Upper lobe of right lung (tissue), 1 donor: ENCODE data around the gene CA10. TPM values are rescaled to one million over a fixed set of nuclear protein-coding genes. Genes with fewer than 3 reads are reported as not detected.

ENCODE experiments used
- ATAC-seq: fragments of 200-7000 bp; cut with Tn5 transposase; one replicate; pipeline ENCODE4 v1.9.1; 2020; ENCODE audit warnings: mild to moderate bottlenecking, moderate library complexity
- DNase-seq: peaks from one replicate; pipeline ENCODE4 v3.0.0-alpha.2; 2020
- H3K27ac ChIP-seq: fragments of 200-600 bp; one replicate; pipeline ENCODE4 v1.8.0; 2022
- H3K27me3 ChIP-seq: fragments of 200-600 bp; one replicate; pipeline ENCODE4 v1.8.0; 2022; ENCODE audit warnings: mild to moderate bottlenecking
- H3K36me3 ChIP-seq: fragments of 200-600 bp; one replicate; pipeline ENCODE4 v1.8.0; 2022
- H3K4me1 ChIP-seq: fragments of 200-600 bp; one replicate; pipeline ENCODE4 v1.8.0; 2022
- H3K4me3 ChIP-seq: fragments of 200-600 bp; one replicate; pipeline ENCODE4 v1.8.0; 2022; ENCODE audit warnings: mild to moderate bottlenecking
- H3K9me3 ChIP-seq: fragments of 200-600 bp; one replicate; pipeline ENCODE4 v1.8.0; 2022
- intact Hi-C: fragments of 100-400 bp; cut with DNase I; formaldehyde crosslinking; loops from one replicate; pipeline ENCODE4 v1.11.0; 2022
- total RNA-seq: library from RNA; stranded (reverse); fragmentation: NEBNext Ultra II Directional; extraction: Animal tissue kit (Norgen Biotek cat#: 25700); gene quantifications from one replicate; pipeline ENCODE4 v1.2.1, GENCODE V29; 2021
- TF ChIP-seq, protein P1 (sequence below): fragments of 200-600 bp; IDR thresholded peaks from one replicate; pipeline ENCODE4 v1.8.0; 2022; ENCODE audit warnings: antibody characterized with exemption
- donor health status: DM: no; HTN: yes; CAD: no; lungs with severe emphysema.

Gene CA10
- total RNA-seq, 1 donor from 2014 or later = not detected

DNA sequence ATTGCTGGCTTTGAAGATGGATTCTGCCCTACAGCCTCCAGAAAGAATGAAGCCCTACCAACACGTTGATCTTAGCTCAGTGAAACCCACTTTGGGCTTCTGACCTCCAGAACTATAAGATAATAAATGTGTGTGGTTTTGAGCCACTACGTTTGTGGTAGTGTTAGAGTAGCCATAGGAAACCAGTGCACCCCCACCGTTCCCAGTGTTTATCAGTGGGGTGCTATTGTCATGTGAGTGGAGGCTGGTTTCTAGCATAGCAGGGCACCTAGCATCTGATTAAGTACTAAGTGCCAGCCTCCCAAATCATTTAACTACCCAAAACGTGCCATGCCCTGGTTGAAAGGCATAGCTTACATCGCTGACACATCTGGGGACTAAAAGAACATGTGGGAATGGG lies 474.3 kb downstream of the CA10 start:
- ATAC-seq = no peak
- TF ChIP-seq, protein P1, sequence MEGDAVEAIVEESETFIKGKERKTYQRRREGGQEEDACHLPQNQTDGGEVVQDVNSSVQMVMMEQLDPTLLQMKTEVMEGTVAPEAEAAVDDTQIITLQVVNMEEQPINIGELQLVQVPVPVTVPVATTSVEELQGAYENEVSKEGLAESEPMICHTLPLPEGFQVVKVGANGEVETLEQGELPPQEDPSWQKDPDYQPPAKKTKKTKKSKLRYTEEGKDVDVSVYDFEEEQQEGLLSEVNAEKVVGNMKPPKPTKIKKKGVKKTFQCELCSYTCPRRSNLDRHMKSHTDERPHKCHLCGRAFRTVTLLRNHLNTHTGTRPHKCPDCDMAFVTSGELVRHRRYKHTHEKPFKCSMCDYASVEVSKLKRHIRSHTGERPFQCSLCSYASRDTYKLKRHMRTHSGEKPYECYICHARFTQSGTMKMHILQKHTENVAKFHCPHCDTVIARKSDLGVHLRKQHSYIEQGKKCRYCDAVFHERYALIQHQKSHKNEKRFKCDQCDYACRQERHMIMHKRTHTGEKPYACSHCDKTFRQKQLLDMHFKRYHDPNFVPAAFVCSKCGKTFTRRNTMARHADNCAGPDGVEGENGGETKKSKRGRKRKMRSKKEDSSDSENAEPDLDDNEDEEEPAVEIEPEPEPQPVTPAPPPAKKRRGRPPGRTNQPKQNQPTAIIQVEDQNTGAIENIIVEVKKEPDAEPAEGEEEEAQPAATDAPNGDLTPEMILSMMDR = no peak
- intact Hi-C loops = no loop called here
- Histone ChIP-seq H3K4me1 (no peaks in the 10 kb centered on the region), H3K27me3 (no peaks in the 10 kb centered on the region), H3K27ac (no peak overlapping the region), H3K4me3 (no peak overlapping the region), H3K36me3 (no peaks in the 10 kb centered on the region), H3K9me3 (no peaks in the 10 kb centered on the region)
- DNase-seq = no peak

DNA sequence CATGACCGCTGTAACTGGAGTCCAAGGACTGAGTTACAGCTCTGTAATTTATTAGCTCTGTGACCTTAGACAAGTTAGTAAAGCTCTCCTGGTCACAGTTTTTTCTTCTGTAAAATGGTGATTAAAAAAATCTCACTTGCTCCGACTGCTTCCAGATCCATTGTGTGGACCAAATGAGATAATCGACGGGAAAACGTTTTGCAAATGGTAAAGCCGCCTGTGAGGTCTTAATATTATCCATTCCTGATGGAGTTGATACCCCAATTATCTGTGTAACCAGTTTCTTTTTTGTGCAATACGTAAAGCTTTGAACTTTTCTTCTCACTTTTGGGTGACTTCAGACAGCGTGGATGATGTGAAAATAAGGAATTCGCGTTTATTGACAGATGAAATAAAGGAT lies 475.2 kb downstream of the CA10 start:
- Histone ChIP-seq H3K27me3 (no peaks in the 10 kb centered on the region), H3K4me1 (no peaks in the 10 kb centered on the region), H3K27ac (no peak overlapping the region), H3K36me3 (no peaks in the 10 kb centered on the region), H3K9me3 (no peaks in the 10 kb centered on the region), H3K4me3 (no peak overlapping the region)
- TF ChIP-seq, protein P1 = no peak
- ATAC-seq (no peak), DNase-seq (no peak)
- intact Hi-C loops = no loop called here

DNA sequence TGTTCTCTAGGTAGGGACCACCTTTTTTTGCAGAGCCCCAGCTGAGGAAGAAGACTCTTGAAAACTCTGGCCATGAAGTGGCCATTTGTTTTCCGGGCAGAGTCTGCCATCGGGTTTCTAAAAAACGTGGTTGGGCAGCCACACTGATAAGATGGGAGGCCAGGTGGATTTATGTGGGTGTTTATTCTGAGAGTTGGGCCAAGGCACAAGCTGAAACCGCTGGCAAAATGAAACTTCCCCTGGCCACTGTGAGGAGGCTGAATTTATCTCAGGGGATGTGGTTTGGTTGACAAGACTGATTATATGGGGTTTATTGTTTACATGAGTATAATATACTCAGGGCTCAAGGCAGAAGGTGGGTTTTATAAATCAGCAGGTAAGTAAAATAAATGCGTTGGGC lies 476.4 kb downstream of the CA10 start:
- no peaks in the 10 kb centered on the region for H3K4me1 ChIP-seq
- no peak for ATAC-seq
- intact Hi-C loops = no loop called here
- H3K9me3 ChIP-seq = no peaks in the 10 kb centered on the region
- no peak for DNase-seq
- no peak overlapping the region for H3K27ac ChIP-seq
- no peak overlapping the region for H3K4me3 ChIP-seq
- H3K36me3 ChIP-seq = no peaks in the 10 kb centered on the region
- no peaks in the 10 kb centered on the region for H3K27me3 ChIP-seq
- TF ChIP-seq, protein P1 = no peak

DNA sequence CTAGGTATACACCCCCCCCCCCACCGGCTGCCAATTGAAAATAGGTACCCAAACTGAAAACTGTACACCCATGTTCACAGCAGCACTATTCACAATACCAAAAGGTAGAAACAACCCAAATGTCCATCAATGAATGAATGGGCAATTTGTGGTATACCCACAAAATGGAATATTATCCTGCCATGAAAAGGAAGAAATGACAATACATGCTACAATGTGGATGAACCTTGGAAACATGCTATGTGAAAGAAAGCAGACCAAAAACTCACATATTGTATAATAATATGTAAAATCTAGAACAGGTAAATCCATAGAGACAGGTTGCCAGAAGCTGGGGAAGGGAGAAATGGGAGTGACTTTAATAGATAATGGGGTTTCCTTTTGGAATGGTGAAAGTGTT lies 480.6 kb downstream of the CA10 start:
- TF ChIP-seq, protein P1 = no peak
- ATAC-seq (no peak), DNase-seq (no peak)
- intact Hi-C loops = no loop called here
- Histone ChIP-seq H3K4me1 (no peaks in the 10 kb centered on the region), H3K27ac (no peak overlapping the region), H3K27me3 (no peaks in the 10 kb centered on the region), H3K9me3 (no peaks in the 10 kb centered on the region), H3K4me3 (no peak overlapping the region), H3K36me3 (no peaks in the 10 kb centered on the region)

DNA sequence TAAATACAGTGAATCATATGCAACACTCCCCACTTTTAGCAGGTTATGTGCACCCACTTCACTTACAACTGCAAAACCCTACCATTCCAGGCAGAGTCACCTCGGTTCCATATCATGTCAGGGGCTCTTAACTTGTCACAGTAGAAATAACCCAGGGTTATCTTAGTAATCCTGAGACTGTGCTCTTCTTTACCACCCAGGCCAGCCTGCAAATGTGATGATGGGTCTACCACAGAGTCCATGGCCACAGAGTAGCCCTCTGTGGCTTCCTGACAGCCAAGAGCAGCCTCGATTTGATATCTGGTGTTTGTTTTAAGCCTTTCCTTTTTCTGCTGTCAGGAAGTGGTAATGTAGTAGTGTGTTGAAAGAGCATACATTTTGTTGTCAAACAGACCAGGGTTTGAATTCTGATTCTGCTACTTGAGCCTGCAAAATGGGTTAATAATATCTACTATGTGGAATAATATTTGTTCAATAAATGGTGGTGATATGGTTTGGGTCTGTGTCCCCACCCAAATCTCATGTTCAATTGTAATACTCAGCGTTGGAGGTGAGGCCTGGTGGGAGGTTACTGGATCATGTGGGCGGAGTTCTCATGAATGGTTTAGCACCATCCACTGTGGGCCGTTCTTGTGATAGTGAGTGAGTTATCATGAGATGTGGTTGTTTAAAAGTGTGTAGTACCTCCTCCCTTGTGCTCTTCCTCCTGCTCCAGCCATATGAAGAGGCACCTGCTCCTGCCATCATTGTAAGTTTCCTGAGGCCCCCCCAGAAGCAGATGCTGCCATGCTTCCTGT lies 481.6 kb downstream of the CA10 start:
- Histone ChIP-seq H3K27me3 (no peaks in the 10 kb centered on the region), H3K4me3 (no peak overlapping the region), H3K36me3 (no peaks in the 10 kb centered on the region), H3K4me1 (no peaks in the 10 kb centered on the region), H3K27ac (no peak overlapping the region), H3K9me3 (no peaks in the 10 kb centered on the region)
- ATAC-seq (no peak), DNase-seq (no peak)
- intact Hi-C loops = no loop called here
- TF ChIP-seq, protein P1 = no peak
